ENCODE measurements around the gene MUC6. TPM values are rescaled to one million over a fixed set of nuclear protein-coding genes. Genes with fewer than 3 reads are reported as not detected.
A peak's percentile ranks its signal among the peaks of the same experiment; 100 is the strongest.

MUC6 gene
- total and polyA plus RNA-seq, 2 of the 8 experiments (the other 6 are each of a cell fraction or from before 2014, with no cell fraction given) = not detected

DNA sequence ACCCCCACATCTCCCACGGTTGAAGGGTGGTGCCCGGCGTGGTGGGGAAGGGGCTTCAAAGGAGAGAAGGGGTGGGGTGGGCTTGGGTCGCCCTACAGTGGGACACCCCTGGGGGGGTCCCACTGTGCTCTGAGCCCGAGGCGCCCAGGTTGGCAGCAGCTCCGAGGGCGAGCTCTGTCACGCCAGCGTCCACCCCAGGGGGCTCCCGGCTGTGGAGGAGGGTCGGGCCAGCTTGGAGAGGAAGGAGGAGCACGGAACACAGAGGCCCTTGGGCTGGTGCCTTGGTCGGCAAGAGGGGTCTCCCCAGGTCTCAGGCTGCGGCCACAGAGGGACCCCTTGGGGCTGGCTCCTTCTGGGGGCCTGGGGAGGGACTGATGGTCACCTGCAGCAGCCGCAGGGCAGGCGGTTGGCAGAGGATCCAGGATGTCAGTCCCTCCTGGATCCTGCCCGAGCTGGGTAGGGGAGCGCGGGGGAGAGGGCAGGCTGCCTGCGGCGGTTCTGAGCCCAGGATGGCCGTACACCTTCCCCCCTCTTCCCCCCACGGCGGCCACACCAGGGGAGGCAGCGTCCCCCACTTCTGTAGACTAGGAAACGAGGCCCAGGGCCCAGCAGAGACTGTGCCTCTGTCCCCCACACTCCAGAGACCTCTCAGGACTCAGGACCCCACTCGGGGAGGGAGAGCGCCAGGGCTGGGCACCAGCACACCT, 788 bp downstream of the MUC6 start:
- ChIA-PET CTCF (ENCODE audit: partially characterized antibody) (interaction anchor here (0.6 to 3.7 kb wide), 5 partner anchors 27 to 258 kb away, joined by 3 to 10 read pairs (median 4); no protein-coding TSS in a partner anchor), POLR2A (ENCODE audit: partially characterized antibody) (interaction anchor here (0.7 to 1.5 kb wide), 4 partner anchors 16 to 125 kb away, joined by 3 to 4 read pairs (median 3); partner anchors contain the start of gene CHID1)
- Histone ChIP-seq H3K4me3 (ENCODE audit: extremely low read depth in 1 of 4, insufficient read depth in 2 of 4, low read depth in 3 of 4, low read length in 4 of 4) (no peak overlapping the region), H3K79me2 (ENCODE audit: control insufficient read depth in 1 of 2, insufficient read depth in 2 of 2, low read length in 2 of 2) (no peaks in the 10 kb centered on the region), H2BK20ac (ENCODE audit: low read length) (no peak overlapping the region), H2BK120ac (replicated peaks; ENCODE audit: low read depth, low read length) (no peak overlapping the region), H3K79me1 (ENCODE audit: low read depth, low read length) (peaks cover 4% of the 10 kb centered on the region; the same call in 1 of the 2 replicates), H3K56ac (replicated peaks; ENCODE audit: insufficient read length, low read depth, low read length) (no peak overlapping the region), H3K18ac (ENCODE audit: extremely low read depth, low read length) (no peak overlapping the region), H2BK15ac (ENCODE audit: low read length) (no peak overlapping the region), H2AFZ (ENCODE audit: low read length) (no peak overlapping the region), H2BK12ac (ENCODE audit: low read depth, low read length) (no peak overlapping the region), H4K8ac (ENCODE audit: extremely low read depth, insufficient read depth, low read length) (peak overlapping the region; percentile 68), H3K23me2 (ENCODE audit: low read depth, low read length) (peaks cover 7% of the 10 kb centered on the region), H4K91ac (replicated peaks; ENCODE audit: insufficient read length, low read length) (no peak overlapping the region), H3K9me3 (ENCODE audit: insufficient read depth in 2 of 2, low read depth in 1 of 2, low read length in 1 of 2) (no peaks in the 10 kb centered on the region), H3K27me3 (replicated peaks in 1 of 4; ENCODE audit: control insufficient read depth in 3 of 4, extremely low read depth in 1 of 4, insufficient read depth in 3 of 4, low read length in 3 of 4) (no peaks in the 10 kb centered on the region), H3K4ac (replicated peaks; ENCODE audit: insufficient read length, low read depth, low read length) (no peak overlapping the region), H3K36me3 (ENCODE audit: control insufficient read depth in 2 of 4, insufficient read depth in 4 of 4, low read length in 3 of 4) (no peaks in the 10 kb centered on the region), H3K23ac (ENCODE audit: insufficient read length) (no peak overlapping the region), H4K5ac (ENCODE audit: insufficient read length, low read depth, low read length) (no peak overlapping the region), H3K27ac (ENCODE audit: low read depth, low read length) (no peak overlapping the region), H4K20me1 (replicated peaks in 1 of 2; ENCODE audit: control insufficient read depth in 1 of 2, insufficient read depth in 2 of 2, low read length in 2 of 2) (peaks cover 0 to 12% of the 10 kb centered on the region in 2 experiments), H3K9ac (replicated peaks in 1 of 4; ENCODE audit: extremely low read depth in 1 of 4, low read depth in 3 of 4, low read length in 3 of 4) (no peak overlapping the region), H3K4me2 (ENCODE audit: insufficient read depth in 1 of 2, low read depth in 2 of 2, low read length in 2 of 2) (no peak overlapping the region), H2BK5ac (ENCODE audit: low read depth, low read length) (no peak overlapping the region), H2AK5ac (ENCODE audit: low read depth, low read length) (no peak overlapping the region), H3K4me1 (replicated peaks in 1 of 4; ENCODE audit: control insufficient read depth in 3 of 4, insufficient read depth in 4 of 4, low read length in 3 of 4) (peaks cover 0 to 2% (median 0%) of the 10 kb centered on the region in 4 experiments; a peak in 2 of 7 replicates), H3K14ac (ENCODE audit: insufficient read length) (no peak overlapping the region)
- 93% methylated on average over 12 of the region's 29 CpGs; no CpG with 5 or more reads in 1 of the 2 experiments for WGBS, 2 experiments (ENCODE audit: extremely low coverage in 1 of 2, insufficient coverage in 1 of 2, insufficient read length in 1 of 2, insufficient replicate concordance in 2 of 2, low coverage in 1 of 2, low lambda C conversion rate in 2 of 2, missing lambda C conversion rate in 1 of 2)
- TF ChIP-seq, protein P1, sequence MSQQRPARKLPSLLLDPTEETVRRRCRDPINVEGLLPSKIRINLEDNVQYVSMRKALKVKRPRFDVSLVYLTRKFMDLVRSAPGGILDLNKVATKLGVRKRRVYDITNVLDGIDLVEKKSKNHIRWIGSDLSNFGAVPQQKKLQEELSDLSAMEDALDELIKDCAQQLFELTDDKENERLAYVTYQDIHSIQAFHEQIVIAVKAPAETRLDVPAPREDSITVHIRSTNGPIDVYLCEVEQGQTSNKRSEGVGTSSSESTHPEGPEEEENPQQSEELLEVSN (IDR thresholded peaks at IDR 0.05) = no peak
- TF ChIP-seq CTBP2 (IDR thresholded peaks at IDR 0.05; ENCODE audit: borderline replicate concordance, insufficient read depth, insufficient read length, low read length) (no peak), TCF12 (IDR thresholded peaks at IDR 0.05; ENCODE audit: low read depth, low read length) (no peak)
- FAIRE-seq (no peak), DNase-seq (ENCODE audit: low read depth in 1 of 2, low spot score in 2 of 2) (no peak)

All from H1 (cell line).